GM19023 (cell line): ENCODE measurements around the gene MAPK8IP2.
"Not testable (repeated sequence)": the region's sequence is repeated elsewhere in the genome, so short reads cannot be mapped to it uniquely, and the experiment has no call there.

Source experiments
- ATAC-seq: cut with Tn5 transposase; IDR thresholded peaks from one replicate; pipeline ENCODE4 v1.9.1; 2021; ENCODE audit warnings: mild to moderate bottlenecking, moderate library complexity; ENCODE audit not compliant: unreplicated experiment

The MAPK8IP2 gene

DNA sequence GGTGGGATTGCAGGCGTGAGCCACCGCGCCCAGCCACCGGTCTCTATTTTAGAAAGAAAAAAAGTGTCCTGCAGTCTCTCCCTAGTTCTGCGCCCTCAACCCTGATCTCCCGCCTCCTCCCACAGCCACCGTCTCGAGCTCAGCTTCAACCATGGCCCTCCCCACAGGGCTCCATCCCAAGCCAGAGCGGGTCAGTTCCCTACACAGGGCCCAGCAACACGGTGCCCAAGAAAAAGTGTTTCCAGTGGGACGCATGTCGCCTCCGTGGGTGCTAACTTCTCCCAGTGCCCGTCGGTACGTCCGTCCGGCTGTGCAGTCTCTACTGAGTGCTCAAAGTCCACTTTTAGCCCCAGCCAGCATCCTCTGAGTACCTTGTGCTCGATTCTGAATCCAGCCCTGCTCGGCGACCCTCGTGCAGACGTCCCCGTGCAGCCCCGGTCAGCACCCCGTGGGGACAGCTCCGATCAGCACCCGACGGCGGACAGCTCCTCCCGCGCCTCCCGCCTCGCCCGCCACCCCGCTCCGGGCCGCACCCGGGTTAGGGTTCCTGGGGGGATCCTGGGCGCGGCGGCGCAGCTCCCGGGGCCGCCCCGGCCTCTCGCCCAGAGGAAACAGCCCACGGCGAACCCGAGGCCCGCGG is 657 bp upstream of the MAPK8IP2 start:
- ATAC-seq, result no peak

DNA sequence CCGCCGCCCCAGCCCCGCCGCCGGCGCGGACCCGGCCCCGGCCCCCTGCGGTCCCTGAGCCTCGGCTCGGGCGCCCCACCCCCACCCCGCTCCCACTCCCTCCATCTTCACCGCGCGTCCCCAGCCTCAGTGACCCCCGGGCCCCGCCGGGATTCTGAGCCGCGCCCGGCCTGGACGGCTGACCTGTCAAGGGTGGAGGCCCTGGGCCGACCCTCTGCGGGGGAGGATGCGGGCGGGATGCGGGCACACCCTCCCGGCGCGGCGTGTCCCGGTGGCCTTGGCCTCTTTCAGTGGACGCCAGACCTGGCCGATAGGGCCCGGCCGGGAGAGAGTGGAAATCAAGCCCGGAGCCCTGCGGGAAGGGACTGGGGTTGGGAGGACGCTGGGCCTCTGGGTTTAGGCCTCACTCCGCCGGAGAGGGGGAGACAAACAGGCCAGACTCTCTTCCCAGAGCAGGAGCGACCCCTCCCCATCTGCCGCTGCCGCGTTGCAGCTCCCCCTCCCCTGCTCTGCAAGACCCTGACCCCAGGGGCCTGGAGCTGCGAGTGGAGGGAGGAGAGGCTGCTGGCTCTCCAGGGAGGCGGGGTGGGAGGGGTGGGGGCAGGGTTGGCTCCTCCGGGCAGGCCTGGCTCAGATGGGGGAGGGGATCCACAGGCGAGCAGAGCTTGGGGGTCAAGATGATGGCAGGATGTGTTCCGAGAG is 525 bp downstream of the MAPK8IP2 start:
- ATAC-seq, result no peak

DNA sequence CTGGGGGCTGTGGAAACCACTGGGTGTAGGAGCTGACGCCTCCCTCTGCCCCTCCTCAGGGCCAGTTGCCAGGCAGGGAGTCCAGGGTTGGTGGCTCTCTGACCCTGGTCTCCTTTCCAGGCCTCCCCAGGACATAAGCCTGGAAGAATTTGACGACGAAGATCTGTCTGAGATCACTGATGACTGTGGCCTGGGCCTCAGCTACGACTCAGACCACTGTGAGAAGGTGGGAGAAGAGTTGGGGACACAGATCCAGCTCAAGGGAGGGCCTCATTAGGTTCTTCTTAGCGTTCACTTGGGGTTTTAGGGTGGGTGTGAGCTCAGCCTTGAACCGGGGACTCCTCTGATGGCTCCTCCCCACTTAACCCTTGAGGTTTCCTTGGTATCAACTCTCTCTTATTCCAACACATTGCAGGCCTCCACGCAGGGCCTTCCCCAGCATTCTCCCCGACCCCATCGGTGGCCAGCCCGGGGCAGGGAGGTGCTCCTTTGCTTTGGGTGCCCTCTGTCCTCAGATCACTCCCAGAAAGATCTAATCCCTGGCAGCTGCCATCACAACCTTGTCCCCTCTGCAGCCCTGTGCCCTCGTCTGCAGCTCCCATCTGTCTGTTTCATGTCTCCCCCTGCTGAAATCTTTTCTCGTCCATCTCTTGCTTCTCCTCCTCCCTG is 1.2 kb downstream of the MAPK8IP2 start:
- no peak for ATAC-seq

DNA sequence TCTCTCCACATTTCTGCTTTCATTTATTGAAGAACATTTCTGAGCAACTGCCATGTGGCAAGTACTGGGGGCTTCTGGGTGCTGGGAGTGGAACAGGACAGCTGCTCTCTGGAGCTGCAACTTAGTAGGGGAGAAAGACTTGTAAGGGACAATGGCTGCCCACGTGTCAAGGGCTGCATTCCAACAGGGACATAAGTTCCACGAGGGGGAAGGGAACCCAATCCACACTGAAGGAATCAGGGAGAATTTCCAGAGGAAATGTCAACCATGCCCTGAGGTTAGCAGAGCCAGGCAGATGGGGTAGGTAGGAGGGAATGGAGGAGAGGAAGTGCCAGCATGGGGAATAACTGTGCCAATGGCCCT is 1.7 kb downstream of the MAPK8IP2 start:
- no peak for ATAC-seq

DNA sequence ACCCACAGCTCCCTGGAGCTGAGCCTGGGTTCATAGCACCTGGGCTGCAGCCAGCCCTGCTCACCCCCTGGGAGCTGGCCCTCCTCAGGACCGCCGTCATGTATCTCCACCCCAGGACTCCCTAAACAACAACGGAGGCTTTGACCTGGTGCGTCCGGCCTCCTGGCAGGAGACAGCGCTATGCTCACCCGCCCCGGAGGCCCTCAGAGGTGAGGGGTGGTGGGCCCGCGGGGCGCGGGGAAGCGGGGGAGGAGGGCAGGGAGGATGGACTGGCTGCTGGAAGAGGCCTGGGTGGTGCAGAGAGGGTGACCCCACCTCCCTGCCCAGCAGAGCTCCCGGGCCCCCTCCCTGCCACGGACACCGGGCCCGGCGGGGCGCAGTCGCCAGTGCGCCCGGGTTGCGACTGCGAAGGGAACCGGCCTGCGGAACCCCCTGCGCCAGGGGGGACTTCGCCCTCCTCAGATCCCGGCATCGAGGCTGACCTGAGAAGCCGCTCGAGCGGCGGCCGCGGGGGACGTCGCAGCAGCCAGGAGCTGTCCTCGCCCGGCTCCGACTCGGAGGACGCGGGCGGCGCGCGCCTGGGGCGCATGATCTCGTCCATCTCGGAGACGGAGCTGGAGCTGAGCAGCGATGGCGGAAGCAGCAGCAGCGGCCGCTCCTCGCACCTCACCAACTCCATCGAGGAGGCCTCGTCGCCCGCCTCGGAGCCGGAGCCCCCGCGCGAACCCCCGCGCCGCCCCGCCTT is 3.1 kb downstream of the MAPK8IP2 start:
- no peak for ATAC-seq

DNA sequence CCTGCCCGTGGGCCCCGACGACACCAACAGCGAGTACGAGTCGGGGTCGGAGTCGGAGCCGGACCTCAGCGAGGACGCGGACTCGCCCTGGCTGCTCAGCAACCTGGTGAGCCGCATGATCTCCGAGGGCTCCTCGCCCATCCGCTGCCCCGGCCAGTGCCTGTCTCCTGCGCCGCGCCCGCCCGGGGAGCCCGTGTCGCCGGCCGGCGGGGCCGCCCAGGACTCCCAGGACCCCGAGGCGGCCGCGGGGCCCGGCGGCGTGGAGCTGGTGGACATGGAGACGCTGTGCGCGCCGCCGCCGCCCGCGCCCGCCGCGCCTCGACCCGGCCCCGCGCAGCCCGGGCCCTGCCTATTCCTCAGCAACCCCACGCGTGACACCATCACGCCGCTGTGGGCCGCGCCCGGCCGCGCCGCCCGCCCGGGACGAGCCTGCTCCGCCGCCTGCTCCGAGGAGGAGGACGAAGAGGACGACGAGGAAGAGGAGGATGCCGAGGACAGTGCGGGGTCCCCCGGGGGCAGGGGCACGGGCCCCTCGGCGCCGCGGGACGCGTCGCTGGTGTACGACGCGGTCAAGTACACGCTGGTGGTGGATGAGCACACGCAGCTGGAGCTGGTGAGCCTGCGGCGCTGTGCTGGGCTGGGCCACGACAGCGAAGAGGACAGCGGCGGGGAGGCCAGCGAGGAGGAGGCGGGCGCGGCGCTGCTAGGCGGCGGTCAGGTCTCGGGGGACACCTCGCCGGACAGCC is 3.8 kb downstream of the MAPK8IP2 start:
- ATAC-seq, result no peak

DNA sequence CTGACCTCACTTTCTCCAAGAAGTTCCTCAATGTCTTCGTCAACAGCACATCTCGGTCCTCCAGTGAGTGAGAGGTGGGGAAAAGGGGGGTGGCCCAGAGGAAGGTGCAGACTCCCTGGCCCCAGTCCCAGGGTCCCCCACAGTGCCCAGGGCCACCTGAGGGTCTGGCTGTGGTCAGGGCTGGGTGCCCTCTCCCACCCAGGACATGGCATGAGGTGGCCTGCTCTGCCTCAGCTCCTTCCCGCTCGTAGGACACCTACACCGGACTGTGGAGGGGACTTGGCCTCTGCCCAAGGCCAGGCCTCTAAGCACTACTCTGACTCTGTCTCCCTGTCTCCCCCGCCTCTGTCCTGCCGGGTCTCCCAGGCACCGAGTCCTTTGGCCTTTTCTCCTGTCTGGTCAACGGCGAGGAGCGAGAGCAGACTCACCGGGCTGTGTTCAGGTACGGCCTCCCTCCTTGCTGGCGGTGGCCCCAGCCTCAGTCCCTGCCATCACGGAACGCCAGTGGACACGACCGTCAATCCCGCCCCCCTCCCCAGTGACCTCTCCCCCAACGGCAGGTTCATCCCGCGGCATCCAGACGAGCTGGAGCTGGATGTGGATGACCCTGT is 4.5 kb downstream of the MAPK8IP2 start:
- ATAC-seq, result no peak

DNA sequence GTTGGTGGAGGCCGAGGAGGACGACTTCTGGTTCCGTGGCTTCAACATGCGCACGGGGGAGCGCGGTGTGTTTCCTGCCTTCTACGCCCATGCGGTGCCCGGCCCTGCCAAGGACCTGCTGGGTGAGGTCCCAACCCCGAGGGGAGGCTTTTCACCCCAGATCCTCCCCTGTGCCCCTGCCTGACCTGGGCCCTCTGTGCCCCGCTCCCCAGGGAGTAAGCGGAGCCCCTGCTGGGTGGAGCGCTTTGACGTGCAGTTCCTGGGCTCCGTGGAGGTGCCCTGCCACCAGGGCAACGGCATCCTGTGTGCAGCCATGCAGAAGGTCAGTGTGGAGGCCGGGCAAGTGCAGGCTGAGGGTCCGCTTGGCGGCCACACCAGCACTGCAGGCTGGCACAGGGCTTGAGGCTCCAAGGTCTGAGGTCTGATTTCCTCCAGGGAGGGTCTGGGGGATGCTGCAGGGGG is 5.1 kb downstream of the MAPK8IP2 start:
- ATAC-seq, result no peak

DNA sequence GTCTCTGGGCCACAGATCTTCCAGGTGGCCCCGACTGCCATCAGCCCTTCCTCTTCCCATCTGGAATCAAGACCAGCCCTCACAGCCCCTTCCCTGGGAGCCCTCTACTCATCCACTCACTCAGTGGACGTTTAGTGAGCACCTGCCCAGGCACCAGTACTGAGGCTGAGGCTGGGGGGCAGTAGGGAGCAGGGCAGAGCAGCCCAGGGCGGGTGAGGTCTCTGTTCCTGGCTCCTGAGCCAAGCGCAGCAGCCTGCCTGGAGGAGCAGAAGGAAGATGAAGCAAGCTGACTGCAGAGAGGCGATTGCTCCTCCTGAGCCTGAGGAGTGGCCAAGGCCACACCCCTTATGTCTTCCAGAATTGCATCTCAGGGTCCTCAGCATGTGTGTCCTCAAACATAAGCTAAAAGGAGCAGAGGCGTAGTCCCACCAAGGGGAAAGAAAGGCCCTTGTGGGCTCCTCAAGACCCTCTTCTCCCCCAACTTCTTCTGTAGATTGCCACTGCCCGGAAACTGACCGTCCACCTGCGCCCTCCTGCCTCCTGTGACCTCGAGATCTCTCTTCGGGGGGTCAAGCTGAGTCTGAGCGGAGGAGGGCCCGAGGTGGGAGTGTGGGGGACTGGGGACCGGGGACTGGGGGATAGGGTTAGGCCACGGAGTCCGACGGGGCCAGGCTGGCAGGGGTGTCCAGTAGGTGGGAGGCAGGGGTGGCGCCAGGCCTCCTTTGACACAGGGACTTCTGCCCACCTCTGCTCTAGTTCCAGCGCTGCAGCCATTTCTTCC is 5.8 kb downstream of the MAPK8IP2 start:
- ATAC-seq, result no peak

DNA sequence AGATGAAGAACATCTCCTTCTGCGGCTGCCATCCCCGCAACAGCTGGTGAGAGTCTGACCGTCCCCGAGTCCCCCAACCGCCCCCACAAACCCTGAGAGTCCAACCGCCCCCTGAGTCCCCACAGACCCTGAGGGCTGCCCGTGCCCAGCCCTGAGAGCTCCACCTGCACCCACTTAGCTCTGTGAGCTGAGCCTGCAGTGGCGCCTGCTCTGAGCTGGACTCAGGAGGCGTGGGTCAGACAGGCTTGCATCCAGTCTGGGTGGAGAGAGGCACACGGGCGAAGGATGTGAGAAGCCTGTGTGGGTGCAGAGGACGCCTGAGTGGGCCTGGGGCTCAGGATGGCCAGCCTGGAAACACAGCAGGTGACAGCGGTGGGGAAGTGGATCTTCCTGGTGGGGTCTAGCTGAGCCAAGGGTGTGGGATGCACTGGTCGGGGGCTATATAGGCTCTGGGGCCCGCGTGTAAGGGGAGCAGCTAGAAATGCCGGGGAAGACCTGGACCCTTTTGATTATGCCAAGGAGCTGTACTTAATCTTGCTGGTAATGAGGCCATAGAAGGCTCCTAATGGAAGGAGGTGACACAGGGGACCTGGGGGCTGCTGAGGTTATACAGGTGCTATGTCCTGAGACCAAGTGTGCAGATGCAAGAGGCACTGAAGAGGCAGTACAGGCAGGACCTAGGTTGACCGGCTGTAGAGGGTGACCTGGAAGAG is 6.5 kb downstream of the MAPK8IP2 start:
- no peak for ATAC-seq

DNA sequence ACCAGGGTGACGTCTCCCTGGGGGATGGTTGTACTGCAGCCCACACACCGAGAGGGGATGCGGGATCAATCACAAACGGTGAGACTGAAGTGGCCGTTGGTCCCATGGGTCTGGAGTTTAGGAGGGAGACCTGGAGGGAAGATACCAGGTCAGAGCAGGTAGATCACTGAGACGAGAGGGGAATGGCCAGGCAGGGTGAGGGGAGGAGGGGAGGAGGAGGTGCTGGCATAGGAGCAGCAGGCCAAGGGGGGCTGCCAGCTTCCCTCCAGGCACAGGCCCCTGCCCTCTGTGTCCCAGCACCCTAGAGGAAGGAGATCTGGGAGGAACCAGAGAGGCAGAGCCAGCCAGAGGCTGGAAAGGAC is 7.0 kb downstream of the MAPK8IP2 start:
- ATAC-seq, result no peak

DNA sequence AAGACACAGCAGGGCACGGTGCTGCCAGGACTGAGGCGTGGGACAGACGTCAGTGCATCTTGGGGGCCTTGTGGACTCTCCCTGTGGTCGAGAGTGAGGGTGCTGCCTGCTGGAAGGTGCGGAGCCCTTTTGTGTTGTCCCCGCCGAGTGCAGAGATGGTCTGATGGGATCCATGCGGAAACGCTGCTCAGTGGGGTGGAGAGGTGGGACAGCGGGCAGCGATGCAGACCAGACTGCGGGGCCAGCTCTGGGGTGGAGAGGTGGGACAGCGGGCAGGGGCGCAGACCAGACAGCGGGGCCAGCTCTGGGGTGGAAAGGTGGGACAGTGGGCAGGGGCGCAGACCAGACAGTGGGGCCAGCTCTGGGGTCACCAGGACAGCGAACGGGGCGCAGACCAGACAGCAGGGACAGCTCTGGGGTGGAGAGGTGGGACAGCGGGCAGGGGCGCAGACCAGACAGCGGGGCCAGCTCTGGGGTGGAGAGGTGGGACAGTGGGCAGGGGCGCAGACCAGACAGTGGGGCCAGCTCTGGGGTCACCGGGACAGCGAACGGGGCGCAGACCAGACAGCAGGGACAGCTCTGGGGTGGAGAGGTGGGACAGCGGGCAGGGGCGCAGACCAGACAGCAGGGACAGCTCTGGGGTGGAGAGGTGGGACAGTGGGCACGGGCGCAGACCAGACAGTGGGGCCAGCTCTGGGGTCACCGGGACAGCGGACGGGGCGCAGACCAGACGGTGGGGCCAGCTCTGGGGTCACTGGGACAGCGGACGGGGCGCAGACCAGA is 7.7 kb downstream of the MAPK8IP2 start:
- ATAC-seq, result not testable (repeated sequence)

DNA sequence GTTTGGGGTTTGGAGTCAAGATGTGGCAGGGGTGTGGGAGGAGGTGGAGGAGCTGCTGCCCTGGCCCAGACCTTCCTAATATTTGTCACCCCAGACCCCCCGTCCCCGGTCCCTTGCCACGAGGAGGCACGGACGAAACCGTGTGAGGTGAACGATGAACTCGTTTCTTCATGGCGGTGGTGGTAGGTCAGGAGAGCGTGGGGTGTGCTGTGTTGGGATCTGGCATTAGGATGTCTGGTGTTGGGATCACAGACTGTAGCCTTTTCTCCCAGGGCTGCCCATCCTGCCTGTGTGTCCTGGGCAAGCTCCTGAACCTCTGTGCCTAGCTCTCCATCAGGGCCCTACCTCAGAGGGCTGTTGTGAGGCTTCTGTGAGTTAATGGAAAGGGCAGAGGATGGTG is 8.4 kb downstream of the MAPK8IP2 start:
- no peak for ATAC-seq

DNA sequence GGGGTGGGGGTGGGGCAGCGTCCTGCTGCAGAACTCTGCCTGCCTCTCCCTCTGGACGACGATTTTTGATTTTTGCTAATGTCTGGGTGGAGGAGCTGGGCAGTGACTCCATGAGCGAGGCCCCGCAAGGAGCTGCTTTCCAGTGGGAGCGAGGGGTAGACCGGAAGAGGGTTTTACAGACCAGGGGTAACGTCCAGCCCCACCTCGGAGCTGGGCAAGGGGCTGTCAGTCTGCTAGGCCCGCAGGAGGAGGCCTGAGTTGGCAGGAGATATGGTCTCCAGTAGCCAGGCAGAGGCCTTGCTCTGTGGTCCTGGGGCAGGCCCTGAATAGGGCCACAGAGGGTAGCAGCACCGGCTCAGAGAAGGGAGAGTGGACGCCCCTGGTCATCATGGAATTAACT is 9.0 kb downstream of the MAPK8IP2 start:
- ATAC-seq, result no peak

DNA sequence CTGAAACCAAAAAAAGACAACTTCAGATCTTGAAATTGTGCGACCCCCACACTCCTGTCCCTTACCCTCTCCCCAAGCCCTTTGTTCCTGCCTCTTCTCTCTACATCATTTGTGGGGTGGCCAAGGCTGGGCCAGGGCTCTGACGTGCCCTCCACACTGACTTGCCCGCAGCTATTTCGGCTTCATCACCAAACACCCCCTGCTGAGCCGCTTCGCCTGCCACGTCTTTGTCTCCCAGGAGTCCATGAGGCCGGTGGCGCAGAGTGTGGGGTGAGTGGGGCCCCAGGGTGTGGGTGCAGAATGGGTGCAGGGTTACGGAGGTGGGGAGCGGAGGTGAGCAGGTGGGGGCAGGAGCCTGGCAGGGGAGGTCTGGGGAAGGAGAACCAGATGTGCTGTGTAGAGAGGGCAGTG is 9.5 kb downstream of the MAPK8IP2 start:
- no peak for ATAC-seq

DNA sequence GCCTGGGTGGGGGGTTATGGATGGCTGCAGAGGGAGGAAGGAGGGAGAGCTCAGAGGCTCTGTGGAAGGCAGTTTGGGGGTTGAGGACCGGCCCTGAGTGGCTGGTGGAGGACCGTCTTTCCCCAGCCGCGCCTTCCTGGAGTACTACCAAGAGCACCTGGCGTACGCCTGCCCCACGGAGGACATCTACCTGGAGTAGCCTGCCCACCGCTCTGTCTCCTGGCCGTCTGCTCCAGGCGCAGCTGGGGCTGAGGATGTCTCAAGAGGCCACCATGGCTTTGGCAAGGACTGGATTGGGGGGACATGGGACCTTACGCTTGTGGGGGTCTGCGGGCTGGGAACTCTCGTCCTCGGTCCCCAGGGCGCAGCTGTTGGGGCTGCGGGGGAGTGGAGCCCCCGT is 10.0 kb downstream of the MAPK8IP2 start:
- no peak for ATAC-seq

DNA sequence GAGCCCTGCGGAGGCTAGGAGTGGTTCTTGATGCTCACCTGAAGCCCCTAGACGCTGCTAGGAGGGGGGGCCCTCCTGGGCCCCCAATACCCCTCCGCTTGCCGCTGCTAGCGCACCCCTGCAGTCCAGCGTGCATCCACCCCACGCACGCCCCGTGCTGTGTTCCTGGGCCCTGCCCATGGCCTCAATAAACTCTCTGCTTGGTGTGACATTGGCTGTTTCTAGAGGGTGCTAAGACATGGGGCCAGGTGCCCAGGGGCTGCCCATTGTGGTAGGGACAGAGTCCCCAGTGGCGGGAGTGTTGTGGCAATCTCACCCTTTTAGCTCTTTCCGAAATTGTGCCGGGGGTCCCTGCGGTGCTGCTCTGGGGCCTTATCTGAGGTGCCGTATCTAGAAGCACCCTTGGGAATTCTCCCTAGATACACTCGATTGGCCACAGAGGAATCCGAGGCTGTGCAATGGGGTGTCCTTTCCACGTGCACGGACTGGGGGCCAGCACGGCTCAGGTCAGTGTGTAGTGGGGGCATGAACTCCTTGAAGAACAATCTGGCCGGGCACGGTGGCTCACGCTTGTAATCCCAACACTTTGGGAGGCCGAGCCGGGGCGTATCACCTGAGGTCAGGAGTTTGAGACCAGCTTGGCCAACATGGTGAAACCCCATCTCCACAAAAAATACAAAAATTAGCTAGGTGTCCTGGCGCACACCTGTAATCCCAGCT is 10.9 kb downstream of the MAPK8IP2 start:
- ATAC-seq, result no peak

DNA sequence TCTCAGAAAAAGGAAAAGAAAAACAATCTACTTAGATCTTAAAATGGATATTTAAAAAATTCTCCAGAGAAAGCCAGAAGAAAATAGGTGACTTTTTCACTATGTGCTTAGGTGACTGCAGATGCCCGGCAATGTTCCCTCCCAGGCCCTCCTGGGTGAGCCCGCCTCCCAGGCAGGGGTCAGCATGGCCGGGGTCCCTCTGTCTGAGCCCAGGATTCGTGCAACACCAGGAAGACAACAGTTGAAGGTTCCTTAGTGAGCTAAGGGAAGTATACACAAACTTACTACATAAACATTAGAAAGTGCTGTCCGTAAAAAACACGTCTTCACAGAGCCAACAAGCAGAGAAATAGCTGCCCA is 11.6 kb downstream of the MAPK8IP2 start:
- no peak for ATAC-seq
